Endothelial cell of umbilical vein (primary cell): ENCODE measurements around the gene ALK. TPM values are rescaled to one million over a fixed set of nuclear protein-coding genes. Genes with fewer than 3 reads are reported as not detected.

Source experiments
- BruUV-seq: library from RNA; stranded (reverse); fragments of 400-500 nt; replicated peaks from 2 replicates; lab custom pipeline; 2021; lab: Mats Ljungman, UMichigan
- CTCF ChIA-PET: fragments of 300-600, 350-600 bp; sonication (Branson Sonifier 250); formaldehyde crosslinking; loops from one replicate; lab custom pipeline; 2021; ENCODE audit warnings: antibody characterized with exemption, inconsistent platforms; lab: Charles Lee
- POLR2A ChIA-PET: fragments of 300-600, 350-600 bp; sonication (Branson Sonifier 250); formaldehyde crosslinking; loops from one replicate; lab custom pipeline; 2021; ENCODE audit warnings: antibody characterized with exemption, inconsistent platforms; lab: Charles Lee
- DNase-seq: peaks from one replicate; pipeline ENCODE4 v3.0.0-alpha.2; 2011; ENCODE audit warnings: low read depth, low spot score
- FAIRE-seq: peaks from 2 replicates; lab custom pipeline; 2011; peaks lifted over from hg19 to GRCh38; lab: Jason Lieb, UNC
- H2AFZ ChIP-seq: 2 replicates; pipeline ENCODE4 v1.6.0; 2012; ENCODE audit warnings: low read depth, low read length, control low read depth, inconsistent platforms
- H3K27ac ChIP-seq: 2 replicates; pipeline ENCODE4 v1.5.1; 2011; ENCODE audit warnings: low read depth, mild to moderate bottlenecking, control low read depth, low read length, moderate library complexity; ENCODE audit not compliant: insufficient read depth
- H3K27me3 ChIP-seq, 2 experiments: 2 replicates each; pipeline versions ENCODE4 v1.6.0 to v1.6.1; 2011; ENCODE audit warnings: low read length in 2 of 2, mixed read lengths in 1 of 2; ENCODE audit not compliant: control insufficient read depth in 2 of 2, insufficient read depth in 2 of 2
- H3K36me3 ChIP-seq, 2 experiments: 2 replicates in 1 of 2; 3 replicates in 1 of 2; pipeline ENCODE4 v1.5.1; 2011; ENCODE audit warnings: low read length in 2 of 2, mild to moderate bottlenecking in 1 of 2, moderate library complexity in 1 of 2; ENCODE audit not compliant: control insufficient read depth in 2 of 2, insufficient read depth in 2 of 2; ENCODE audit errors: extremely low read depth in 1 of 2
- H3K4me1 ChIP-seq: 3 replicates; pipeline ENCODE4 v1.5.1; 2011; ENCODE audit warnings: mild to moderate bottlenecking, low read length; ENCODE audit not compliant: control insufficient read depth, insufficient read depth; ENCODE audit errors: extremely low read depth
- H3K4me2 ChIP-seq: 2 replicates; pipeline ENCODE4 v1.6.1; 2011; ENCODE audit warnings: low read length, control low read depth, mixed read lengths; ENCODE audit not compliant: insufficient read depth
- H3K4me3 ChIP-seq, 3 experiments: fragments of 200-600 bp in 1 of 3; sonication (generic), shearing (Covaris generic) in 1 of 3; replicated peaks in 1 of 3; 2 replicates each; pipeline ENCODE4 v1.5.1; 2011 to 2016; ENCODE audit warnings: control low read depth in 3 of 3, low read length in 3 of 3, mild to moderate bottlenecking in 2 of 3, inconsistent platforms in 1 of 3, low read depth in 1 of 3, moderate library complexity in 1 of 3; ENCODE audit not compliant: insufficient read depth in 1 of 3
- H3K79me2 ChIP-seq: 2 replicates; pipeline ENCODE4 v1.6.0; 2012; ENCODE audit warnings: low read length, inconsistent platforms; ENCODE audit not compliant: control insufficient read depth, insufficient read depth
- H3K9ac ChIP-seq: replicated peaks from 2 replicates; pipeline ENCODE3; 2011; ENCODE audit warnings: low read length, control low read depth; ENCODE audit not compliant: insufficient read depth; ENCODE audit errors: extremely low read depth
- H3K9me1 ChIP-seq: replicated peaks from 3 replicates; pipeline ENCODE4 v1.6.0; 2011; ENCODE audit warnings: mild to moderate bottlenecking, low read length; ENCODE audit not compliant: control insufficient read depth, insufficient read depth; ENCODE audit errors: extremely low read depth
- H3K9me3 ChIP-seq: replicated peaks from 2 replicates; pipeline ENCODE4 v1.5.1; 2012; ENCODE audit warnings: low read length, inconsistent platforms; ENCODE audit not compliant: control insufficient read depth, insufficient read depth
- H4K20me1 ChIP-seq: replicated peaks from 2 replicates; pipeline ENCODE3; 2011; ENCODE audit warnings: mild to moderate bottlenecking, low read length; ENCODE audit not compliant: control insufficient read depth, insufficient read depth; ENCODE audit errors: extremely low read depth
- CTCF ChIP-seq, 2 donors: IDR thresholded peaks; 1 replicate in 1 of 2; 2 replicates in 1 of 2; pipeline ENCODE4 v1.5.1; 2011; ENCODE audit warnings: low read length in 2 of 2, mild to moderate bottlenecking in 2 of 2, moderate library complexity in 2 of 2, control low read depth in 1 of 2, inconsistent platforms in 1 of 2, low read depth in 1 of 2; ENCODE audit not compliant: insufficient read depth in 1 of 2; ENCODE audit errors: extremely low read depth in 1 of 2
- EZH2 ChIP-seq: IDR thresholded peaks from 2 replicates; pipeline ENCODE4 v1.6.1; 2012; ENCODE audit warnings: borderline replicate concordance, low read depth, mild to moderate bottlenecking, moderate library complexity, low read length, inconsistent platforms; ENCODE audit not compliant: severe bottlenecking
- FOS ChIP-seq: IDR thresholded peaks from 2 replicates; pipeline ENCODE4 v1.6.1; 2011; ENCODE audit warnings: mild to moderate bottlenecking, low read length, moderate library complexity, borderline replicate concordance; ENCODE audit not compliant: insufficient read depth
- GATA2 ChIP-seq: IDR thresholded peaks from 2 replicates; pipeline ENCODE4 v1.7.0; 2011; ENCODE audit warnings: low read depth, mild to moderate bottlenecking, moderate library complexity, mixed read lengths, low read length; ENCODE audit not compliant: insufficient read length, insufficient read depth
- MAX ChIP-seq: IDR thresholded peaks from 2 replicates; pipeline ENCODE4 v1.6.1; 2011; ENCODE audit not compliant: insufficient read depth, insufficient read length
- MYC ChIP-seq: IDR thresholded peaks from one replicate; pipeline ENCODE4 v1.6.1; 2011; ENCODE audit warnings: mild to moderate bottlenecking, low read depth, low read length
- POLR2A ChIP-seq: IDR thresholded peaks from 2 replicates; pipeline ENCODE4 v1.6.1; 2012; ENCODE audit warnings: low read depth, mild to moderate bottlenecking, control low read depth, low read length
- dilution Hi-C: fragments of 300-500 bp; cut with MboI; formaldehyde crosslinking; loops from one replicate; pipeline ENCODE4 v1.15.0; 2019; ENCODE audit warnings: low sequenced_read_pairs; ENCODE audit not compliant: extremely low pct_ligation_motif_present
- intact Hi-C: fragments of 100-400 bp; cut with micrococcal nuclease; formaldehyde crosslinking; loops from one replicate; pipeline ENCODE4 v1.10.0; 2022
- polyA plus RNA-seq, 4 experiments: library from polyadenylated mRNA; depleted of rRNA in 3 of 4; stranded (reverse) in 3 of 4; unstranded in 1 of 4; fragments of >200 nt; gene quantifications; 2 replicates each; pipeline versions ENCODE4 v1.2.1 to v1.2.3, GENCODE V29; 2011 to 2012; ENCODE audit warnings: missing spikeins in 1 of 4
- total RNA-seq: library from RNA; stranded (reverse); gene quantifications from 2 replicates; pipeline ENCODE4 v1.2.3, GENCODE V29; 2021

ALK gene
- total and polyA plus RNA-seq, 2 donors (not counting 3 experiments of a cell fraction or from before 2014, with no cell fraction given) = not detected

GRCh38 chr2:29480426-29480825 lies 441.0 kb downstream of the ALK start:
- no peak overlapping the region for H2AFZ ChIP-seq
- DNase-seq (no peak), FAIRE-seq (no peak)
- no peak for TF ChIP-seq POLR2A
- TF ChIP-seq EZH2 = no peak
- no peak for TF ChIP-seq MAX
- no peak for TF ChIP-seq CTCF (IDR thresholded peaks at IDR 0.05; ENCODE audit: extremely low read depth in 1 of 2, insufficient read depth in 1 of 2, low read depth in 1 of 2, low read length in 2 of 2)
- TF ChIP-seq MYC = no peak
- no peak for TF ChIP-seq GATA2
- POLR2A ChIA-PET = no interaction called here
- H3K9ac ChIP-seq = no peak overlapping the region
- H3K79me2 ChIP-seq = no peaks in the 10 kb centered on the region
- intact Hi-C loops (no loop called here), dilution Hi-C loops (no loop called here)
- no peak overlapping the region for H3K27ac ChIP-seq
- H4K20me1 ChIP-seq = no peaks in the 10 kb centered on the region
- no peaks in the 10 kb centered on the region for H3K4me1 ChIP-seq
- H3K27me3 ChIP-seq = no peaks in the 10 kb centered on the region
- H3K9me3 ChIP-seq = peaks cover 5% of the 10 kb centered on the region
- no peak overlapping the region for H3K4me3 ChIP-seq
- BruUV-seq = no TSS peak
- no peaks in the 10 kb centered on the region for H3K9me1 ChIP-seq
- no peak overlapping the region for H3K4me2 ChIP-seq
- CTCF ChIA-PET = no interaction called here
- no peaks in the 10 kb centered on the region for H3K36me3 ChIP-seq

DNA sequence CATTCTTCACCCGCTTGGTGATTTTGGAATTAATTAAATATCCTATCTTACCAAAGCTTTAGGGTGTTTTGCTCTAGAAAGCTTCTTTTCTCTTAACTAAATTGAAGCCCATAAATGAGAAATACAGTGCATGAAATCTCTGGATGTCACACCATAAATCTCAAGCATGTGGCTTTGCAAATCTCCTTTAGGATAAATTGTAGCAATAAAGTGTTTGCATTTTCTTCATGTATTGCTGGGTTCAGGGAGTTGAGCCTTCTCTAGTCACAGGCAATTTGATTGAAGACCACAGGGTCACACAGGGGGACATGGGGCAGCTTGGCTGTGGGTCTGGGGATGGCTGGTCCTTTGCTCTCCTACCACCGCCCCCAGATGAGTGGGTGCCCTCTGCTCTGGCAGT lies 442.0 kb downstream of the ALK start:
- POLR2A ChIA-PET = no interaction called here
- Histone ChIP-seq H2AFZ (no peak overlapping the region), H3K36me3 (no peaks in the 10 kb centered on the region), H3K27ac (no peak overlapping the region), H3K4me1 (no peaks in the 10 kb centered on the region), H3K27me3 (no peaks in the 10 kb centered on the region), H3K9me1 (no peaks in the 10 kb centered on the region), H3K9ac (no peak overlapping the region), H3K9me3 (peaks cover 5% of the 10 kb centered on the region), H3K4me3 (no peak overlapping the region), H3K79me2 (no peaks in the 10 kb centered on the region), H4K20me1 (no peaks in the 10 kb centered on the region), H3K4me2 (no peak overlapping the region)
- DNase-seq = no peak
- CTCF ChIA-PET = no interaction called here
- no peak for TF ChIP-seq FOS
- intact Hi-C loops (no loop called here), dilution Hi-C loops (no loop called here)
- BruUV-seq = no TSS peak
- FAIRE-seq = no peak
